ENCODE measurements around the gene DAB1.

DAB1 gene

DNA sequence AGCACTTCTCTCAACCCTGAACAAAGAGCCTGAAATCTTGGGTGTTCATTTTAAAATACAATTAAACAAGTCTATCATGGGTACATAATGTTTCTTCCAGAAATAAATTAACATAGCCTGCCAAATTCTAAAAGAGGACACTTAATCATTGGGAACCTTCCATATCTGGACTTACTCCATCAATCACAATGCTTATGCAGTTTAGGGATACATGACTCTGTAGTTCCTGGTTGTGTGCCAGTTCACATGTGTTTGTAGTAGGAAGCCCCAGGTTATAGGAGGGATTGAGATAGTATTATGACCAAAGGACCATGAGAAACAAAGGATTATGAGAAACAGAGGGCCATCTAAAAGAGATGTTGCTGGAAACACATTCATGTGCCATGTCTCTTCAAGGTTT lies 19.1 kb upstream of the DAB1 start:
- Histone ChIP-seq H3K4me3 (ENCODE audit: low read length) (no peak overlapping the region), H3K9me3 (ENCODE audit: control insufficient read depth, low read length) (no peaks in the 10 kb centered on the region), H3K36me3 (ENCODE audit: control insufficient read depth, insufficient read depth, low read length) (no peaks in the 10 kb centered on the region), H3K27me3 (ENCODE audit: control insufficient read depth, insufficient read depth, low read length) (no peaks in the 10 kb centered on the region), H3K4me1 (ENCODE audit: control insufficient read depth, insufficient read depth, low read length) (no peaks in the 10 kb centered on the region), H3K9ac (ENCODE audit: low read length) (no peak overlapping the region)

GRCh38 chr1:57440096-57440495 lies 16.2 kb upstream of the DAB1 start:
- Histone ChIP-seq H3K27me3 (ENCODE audit: control insufficient read depth, insufficient read depth, low read length) (no peaks in the 10 kb centered on the region), H3K4me3 (ENCODE audit: low read length) (no peak overlapping the region), H3K36me3 (ENCODE audit: control insufficient read depth, insufficient read depth, low read length) (no peaks in the 10 kb centered on the region), H3K9ac (ENCODE audit: low read length) (no peak overlapping the region), H3K9me3 (ENCODE audit: control insufficient read depth, low read length) (no peaks in the 10 kb centered on the region), H3K4me1 (ENCODE audit: control insufficient read depth, insufficient read depth, low read length) (no peaks in the 10 kb centered on the region)

DNA sequence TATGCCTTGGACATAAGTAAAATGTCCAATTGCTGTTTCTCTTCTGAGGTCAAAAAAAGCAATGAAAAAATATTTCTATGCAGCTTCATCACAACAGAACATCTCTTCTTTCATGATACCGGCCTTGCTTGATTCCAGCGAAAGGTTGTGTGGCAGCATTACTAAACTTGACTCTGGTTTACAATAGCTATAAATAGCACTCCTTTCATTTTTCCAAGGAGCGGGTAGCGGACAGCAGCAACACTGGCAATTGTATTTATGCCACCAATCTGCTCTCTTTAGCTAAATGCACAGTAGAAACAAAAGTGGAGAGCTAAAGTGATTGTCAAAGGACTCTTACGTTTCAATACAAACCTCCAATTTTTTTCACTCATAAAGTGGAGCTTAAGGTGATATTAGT lies 7.5 kb upstream of the DAB1 start:
- Histone ChIP-seq H3K4me1 (ENCODE audit: control insufficient read depth, insufficient read depth, low read length) (no peaks in the 10 kb centered on the region), H3K9ac (ENCODE audit: low read length) (no peak overlapping the region), H3K4me3 (ENCODE audit: low read length) (no peak overlapping the region), H3K36me3 (ENCODE audit: control insufficient read depth, insufficient read depth, low read length) (no peaks in the 10 kb centered on the region), H3K27me3 (ENCODE audit: control insufficient read depth, insufficient read depth, low read length) (no peaks in the 10 kb centered on the region), H3K9me3 (ENCODE audit: control insufficient read depth, low read length) (no peaks in the 10 kb centered on the region)

DNA sequence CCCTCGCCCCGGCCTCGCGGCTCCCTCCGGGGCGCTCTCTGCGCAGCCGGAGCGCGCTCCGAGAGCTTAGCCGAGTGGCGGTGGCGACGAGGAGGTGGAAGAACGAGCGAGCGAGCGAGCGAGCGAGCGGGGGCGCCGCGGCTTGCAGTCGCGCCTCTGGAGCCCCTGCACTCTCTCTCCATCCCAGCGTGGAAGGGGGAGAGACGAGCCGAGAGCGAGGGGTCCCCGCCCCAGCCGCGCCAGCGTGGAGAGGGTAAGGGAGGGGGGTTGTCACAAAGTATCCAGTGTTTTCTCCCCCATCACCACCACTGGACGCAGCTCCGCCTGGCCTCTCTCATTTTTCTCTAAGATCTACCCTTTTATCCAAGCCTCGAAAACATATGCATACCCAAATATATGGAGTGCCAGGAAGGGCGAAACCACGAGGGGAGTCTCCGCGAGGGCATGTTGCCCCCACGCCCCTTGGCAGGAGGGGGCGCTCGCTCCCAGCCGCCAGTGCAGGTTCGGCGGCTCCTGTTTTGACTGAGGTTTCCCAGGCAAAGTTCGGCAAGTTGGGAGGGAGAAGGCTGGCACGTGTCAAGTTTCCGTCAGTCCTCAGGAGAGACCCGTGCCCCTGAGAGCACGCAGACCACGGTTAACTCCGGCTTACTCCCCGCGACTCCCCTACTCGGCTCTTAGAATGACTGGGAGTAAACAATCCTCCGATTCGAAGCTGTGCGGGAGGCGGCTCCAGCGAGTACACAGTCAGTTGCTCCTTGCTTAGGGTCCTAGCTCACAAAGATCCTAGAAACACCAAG lies 569 bp upstream of the DAB1 start:
- Histone ChIP-seq H3K4me1 (ENCODE audit: control insufficient read depth, insufficient read depth, low read length) (peaks cover 12% of the 10 kb centered on the region), H3K9ac (ENCODE audit: low read length) (peak overlapping the region; percentile 29), H3K36me3 (ENCODE audit: control insufficient read depth, insufficient read depth, low read length) (no peaks in the 10 kb centered on the region), H3K4me3 (ENCODE audit: low read length) (peak overlapping the region; percentile 84), H3K27me3 (ENCODE audit: control insufficient read depth, insufficient read depth, low read length) (peaks cover 31% of the 10 kb centered on the region), H3K9me3 (ENCODE audit: control insufficient read depth, low read length) (no peaks in the 10 kb centered on the region)

- Histone ChIP-seq H3K36me3 (ENCODE audit: control insufficient read depth, insufficient read depth, low read length) (no peaks in the 10 kb centered on the region), H3K4me3 (ENCODE audit: low read length) (no peak overlapping the region), H3K4me1 (ENCODE audit: control insufficient read depth, insufficient read depth, low read length) (peaks cover 12% of the 10 kb centered on the region), H3K9ac (ENCODE audit: low read length) (peak overlapping the region; percentile 13), H3K27me3 (ENCODE audit: control insufficient read depth, insufficient read depth, low read length) (peaks cover 31% of the 10 kb centered on the region), H3K9me3 (ENCODE audit: control insufficient read depth, low read length) (no peaks in the 10 kb centered on the region)
These were observed 665 bp downstream of the DAB1 start for GRCh38 chr1:57423135-57423655.

DNA sequence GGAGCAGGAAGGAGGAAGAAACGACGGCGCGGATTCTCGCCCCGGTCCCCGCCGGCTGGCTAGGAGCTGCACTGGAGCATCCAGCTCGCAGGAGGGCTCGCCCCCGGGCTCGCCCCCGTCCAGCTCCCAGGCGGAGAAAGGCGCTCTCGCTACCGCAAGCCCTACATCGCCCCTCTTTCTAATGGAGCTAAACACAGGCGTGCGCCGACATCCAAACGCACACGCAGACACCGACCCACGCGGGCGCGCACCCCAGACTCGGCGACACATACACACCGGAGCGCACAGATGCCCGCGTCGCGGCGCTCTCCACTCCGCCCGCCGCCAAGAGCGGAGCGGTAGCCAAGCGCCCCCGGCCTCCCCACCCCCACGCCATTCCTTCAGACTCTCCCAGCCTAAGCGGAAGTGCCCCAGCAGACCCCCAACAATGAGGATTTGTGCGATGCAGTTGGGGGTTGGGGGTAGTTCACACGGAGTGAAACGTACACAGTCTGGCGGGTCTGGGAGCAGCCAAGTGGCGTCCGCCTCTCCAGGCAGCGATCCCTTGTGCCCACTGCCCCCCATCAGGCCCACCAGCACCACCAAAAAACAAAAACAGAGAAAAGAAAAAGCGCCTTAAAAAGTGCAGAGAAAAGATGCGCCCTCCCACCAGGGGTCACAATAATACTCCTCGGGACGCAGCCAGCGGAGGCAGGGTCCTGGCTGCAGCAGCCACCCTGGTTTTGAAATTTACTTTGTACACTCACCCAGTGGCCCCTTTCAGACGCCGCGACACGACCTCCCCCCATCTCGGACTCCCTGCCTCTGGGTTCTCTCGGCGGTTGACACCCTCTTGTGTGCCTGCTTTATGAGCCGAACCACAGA lies 1.4 kb downstream of the DAB1 start:
- peaks cover 12% of the 10 kb centered on the region for H3K4me1 ChIP-seq (ENCODE audit: control insufficient read depth, insufficient read depth, low read length)
- H3K9me3 ChIP-seq (ENCODE audit: control insufficient read depth, low read length), result no peaks in the 10 kb centered on the region
- no peak overlapping the region for H3K4me3 ChIP-seq (ENCODE audit: low read length)
- peaks cover 31% of the 10 kb centered on the region for H3K27me3 ChIP-seq (ENCODE audit: control insufficient read depth, insufficient read depth, low read length)
- no peaks in the 10 kb centered on the region for H3K36me3 ChIP-seq (ENCODE audit: control insufficient read depth, insufficient read depth, low read length)
- peak overlapping the region; percentile 13 for H3K9ac ChIP-seq (ENCODE audit: low read length)

DNA sequence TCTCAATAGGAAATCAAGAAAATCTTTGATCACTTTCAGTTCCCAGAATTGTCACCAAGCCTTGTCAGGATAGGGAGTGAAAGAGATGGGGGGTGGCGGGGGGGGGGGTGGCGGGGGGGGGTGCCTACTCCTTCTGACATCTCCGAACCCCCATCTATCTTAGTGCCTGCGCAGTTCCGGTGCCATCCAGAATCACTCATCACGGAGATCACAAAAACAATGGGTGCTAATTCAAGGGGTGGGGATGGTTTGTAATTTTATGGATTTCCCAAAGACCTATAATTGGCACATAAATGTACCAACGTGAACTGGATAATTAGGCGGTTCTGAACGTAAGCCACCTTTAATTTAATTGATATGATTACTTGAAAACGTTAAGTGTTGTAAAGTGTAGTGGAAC lies 2.1 kb downstream of the DAB1 start:
- Histone ChIP-seq H3K36me3 (ENCODE audit: control insufficient read depth, insufficient read depth, low read length) (no peaks in the 10 kb centered on the region), H3K9ac (ENCODE audit: low read length) (no peak overlapping the region), H3K4me3 (ENCODE audit: low read length) (no peak overlapping the region), H3K4me1 (ENCODE audit: control insufficient read depth, insufficient read depth, low read length) (peaks cover 12% of the 10 kb centered on the region), H3K9me3 (ENCODE audit: control insufficient read depth, low read length) (no peaks in the 10 kb centered on the region), H3K27me3 (ENCODE audit: control insufficient read depth, insufficient read depth, low read length) (peaks cover 31% of the 10 kb centered on the region)

GRCh38 chr1:57420981-57421785 lies 2.7 kb downstream of the DAB1 start:
- Histone ChIP-seq H3K27me3 (ENCODE audit: control insufficient read depth, insufficient read depth, low read length) (peaks cover 31% of the 10 kb centered on the region), H3K9me3 (ENCODE audit: control insufficient read depth, low read length) (no peaks in the 10 kb centered on the region), H3K36me3 (ENCODE audit: control insufficient read depth, insufficient read depth, low read length) (no peaks in the 10 kb centered on the region), H3K4me3 (ENCODE audit: low read length) (no peak overlapping the region), H3K9ac (ENCODE audit: low read length) (no peak overlapping the region), H3K4me1 (ENCODE audit: control insufficient read depth, insufficient read depth, low read length) (peaks cover 12% of the 10 kb centered on the region)

DNA sequence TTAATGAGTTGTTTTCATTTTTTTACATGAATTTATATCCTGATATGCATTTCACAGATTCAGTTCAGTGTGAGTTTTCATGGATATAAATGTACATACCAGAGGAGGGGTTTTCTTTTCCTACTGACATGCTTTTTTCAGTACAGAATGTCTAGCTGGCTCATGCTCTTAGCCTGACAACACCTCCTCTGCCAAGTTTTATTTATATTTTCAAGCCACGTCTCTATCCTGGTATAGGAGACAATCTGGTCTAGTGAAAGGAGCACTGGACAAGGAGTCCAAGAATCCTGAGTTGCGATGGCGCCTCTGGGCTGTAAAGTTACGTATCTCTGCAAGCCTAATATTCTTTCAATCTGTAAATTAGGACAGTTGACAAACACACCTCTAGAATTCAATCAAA lies 4.9 kb downstream of the DAB1 start:
- Histone ChIP-seq H3K4me1 (ENCODE audit: control insufficient read depth, insufficient read depth, low read length) (peaks cover 12% of the 10 kb centered on the region), H3K4me3 (ENCODE audit: low read length) (no peak overlapping the region), H3K36me3 (ENCODE audit: control insufficient read depth, insufficient read depth, low read length) (no peaks in the 10 kb centered on the region), H3K9ac (ENCODE audit: low read length) (no peak overlapping the region), H3K27me3 (ENCODE audit: control insufficient read depth, insufficient read depth, low read length) (peaks cover 31% of the 10 kb centered on the region), H3K9me3 (ENCODE audit: control insufficient read depth, low read length) (no peaks in the 10 kb centered on the region)

GRCh38 chr1:57411262-57411661 lies 12.6 kb downstream of the DAB1 start:
- Histone ChIP-seq H3K4me3 (ENCODE audit: low read length) (no peak overlapping the region), H3K4me1 (ENCODE audit: control insufficient read depth, insufficient read depth, low read length) (peaks cover 16% of the 10 kb centered on the region), H3K9me3 (ENCODE audit: control insufficient read depth, low read length) (no peaks in the 10 kb centered on the region), H3K36me3 (ENCODE audit: control insufficient read depth, insufficient read depth, low read length) (no peaks in the 10 kb centered on the region), H3K9ac (ENCODE audit: low read length) (no peak overlapping the region), H3K27me3 (ENCODE audit: control insufficient read depth, insufficient read depth, low read length) (no peaks in the 10 kb centered on the region)

- Histone ChIP-seq H3K36me3 (ENCODE audit: control insufficient read depth, insufficient read depth, low read length) (no peaks in the 10 kb centered on the region), H3K9ac (ENCODE audit: low read length) (no peak overlapping the region), H3K4me3 (ENCODE audit: low read length) (no peak overlapping the region), H3K9me3 (ENCODE audit: control insufficient read depth, low read length) (no peaks in the 10 kb centered on the region), H3K27me3 (ENCODE audit: control insufficient read depth, insufficient read depth, low read length) (no peaks in the 10 kb centered on the region), H3K4me1 (ENCODE audit: control insufficient read depth, insufficient read depth, low read length) (peaks cover 16% of the 10 kb centered on the region)
These were observed 13.4 kb downstream of the DAB1 start for GRCh38 chr1:57410508-57410907.

Measured in mucosa of stomach (tissue), 1 donor.